AG10803 (cell line): ENCODE measurements around the gene TBXAS1.
A peak's percentile ranks its signal among the peaks of the same experiment; 100 is the strongest.

Experiments used
- DNase-seq: peaks from one replicate; pipeline ENCODE4 v3.0.0; 2010; ENCODE audit warnings: low read depth
- H3K4me3 ChIP-seq: 2 replicates; pipeline ENCODE4 v1.5.1; 2011; ENCODE audit warnings: mild to moderate bottlenecking, low read length, control low read depth
- CTCF ChIP-seq: conservative IDR thresholded peaks from 2 replicates; pipeline ENCODE4 v1.5.1; 2011; ENCODE audit warnings: mild to moderate bottlenecking, low read length, control low read depth, inconsistent platforms

TBXAS1 gene

GRCh38 chr7:139798892-139799291 is 30.2 kb upstream of the TBXAS1 start:
- no peak for TF ChIP-seq CTCF
- no peak for DNase-seq
- H3K4me3 ChIP-seq = no peak overlapping the region

- peak; percentile 60 for DNase-seq
- no peak for TF ChIP-seq CTCF
Observed at GRCh38 chr7:139799586-139799985, 29.5 kb upstream of the TBXAS1 start.

GRCh38 chr7:139804571-139804970 is 24.5 kb upstream of the TBXAS1 start:
- no peak overlapping the region for H3K4me3 ChIP-seq
- no peak for DNase-seq
- no peak for TF ChIP-seq CTCF

More at GRCh38 chr7:139799586-139799985, 29.5 kb upstream of the TBXAS1 start:
- H3K4me3 ChIP-seq = no peak overlapping the region

- TF ChIP-seq CTCF = no peak
- H3K4me3 ChIP-seq = no peak overlapping the region
Observed at GRCh38 chr7:139807009-139807408, 22.1 kb upstream of the TBXAS1 start.

GRCh38 chr7:139808427-139808826 is 20.6 kb upstream of the TBXAS1 start:
- DNase-seq = no peak
- TF ChIP-seq CTCF = no peak
- no peak overlapping the region for H3K4me3 ChIP-seq

More at GRCh38 chr7:139807009-139807408, 22.1 kb upstream of the TBXAS1 start:
- no peak for DNase-seq

GRCh38 chr7:139808846-139809442 is 20.1 kb upstream of the TBXAS1 start:
- no peak for TF ChIP-seq CTCF
- DNase-seq = no peak
- H3K4me3 ChIP-seq = no peak overlapping the region

GRCh38 chr7:139811066-139811465 is 18.0 kb upstream of the TBXAS1 start:
- TF ChIP-seq CTCF = no peak
- no peak overlapping the region for H3K4me3 ChIP-seq
- DNase-seq = peak; percentile 6
